AG04449 (cell line): Measurements from ENCODE around the gene AKAP6.

ENCODE experiments used
- CTCF ChIA-PET: fragments of 350-600 bp; formaldehyde crosslinking; extraction: SDS; loops from one replicate; lab custom pipeline; 2021; ENCODE audit warnings: antibody characterized with exemption; lab: Yijun Ruan, JAX
- POLR2A ChIA-PET: fragments of 400-600, 350-600 bp; formaldehyde crosslinking; extraction: SDS; loops from one replicate; lab custom pipeline; 2020; ENCODE audit warnings: antibody characterized with exemption, inconsistent platforms; lab: Yijun Ruan, JAX
- DNase-seq: peaks from one replicate; pipeline ENCODE4 v3.0.0-alpha.2; 2010; ENCODE audit warnings: low read depth, low spot score
- H3K4me3 ChIP-seq: 2 replicates; pipeline ENCODE4 v1.5.1; 2011; ENCODE audit warnings: low read depth, mild to moderate bottlenecking, control low read depth, low read length
- TF ChIP-seq, protein P1 (sequence below): IDR thresholded peaks from one replicate; pipeline ENCODE4 v1.5.1; 2011; ENCODE audit warnings: mild to moderate bottlenecking, moderate library complexity, low read length, control low read depth, inconsistent platforms; ENCODE audit not compliant: insufficient read depth; ENCODE audit errors: missing control alignments

AKAP6 gene

DNA sequence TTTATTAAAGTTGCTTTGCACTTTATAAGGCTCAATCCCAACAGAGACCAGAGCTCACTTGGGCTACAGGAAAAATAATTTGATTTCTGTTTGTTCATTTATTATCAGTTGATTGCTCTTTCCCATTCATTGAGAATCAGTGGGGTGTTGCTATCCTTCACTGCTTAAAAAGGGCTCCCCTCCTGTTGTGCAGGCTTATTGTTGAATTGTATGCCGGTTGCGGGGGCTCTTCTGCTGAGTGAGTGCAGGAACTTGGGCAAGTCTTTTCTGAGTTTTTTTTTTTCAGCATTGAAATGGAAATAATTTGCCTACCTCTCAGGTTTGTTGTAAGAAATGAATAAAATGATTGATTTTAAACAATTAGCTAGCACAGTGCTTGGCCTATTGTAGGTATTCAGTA, 32.6 kb downstream of the AKAP6 start:
- TF ChIP-seq, protein P1, sequence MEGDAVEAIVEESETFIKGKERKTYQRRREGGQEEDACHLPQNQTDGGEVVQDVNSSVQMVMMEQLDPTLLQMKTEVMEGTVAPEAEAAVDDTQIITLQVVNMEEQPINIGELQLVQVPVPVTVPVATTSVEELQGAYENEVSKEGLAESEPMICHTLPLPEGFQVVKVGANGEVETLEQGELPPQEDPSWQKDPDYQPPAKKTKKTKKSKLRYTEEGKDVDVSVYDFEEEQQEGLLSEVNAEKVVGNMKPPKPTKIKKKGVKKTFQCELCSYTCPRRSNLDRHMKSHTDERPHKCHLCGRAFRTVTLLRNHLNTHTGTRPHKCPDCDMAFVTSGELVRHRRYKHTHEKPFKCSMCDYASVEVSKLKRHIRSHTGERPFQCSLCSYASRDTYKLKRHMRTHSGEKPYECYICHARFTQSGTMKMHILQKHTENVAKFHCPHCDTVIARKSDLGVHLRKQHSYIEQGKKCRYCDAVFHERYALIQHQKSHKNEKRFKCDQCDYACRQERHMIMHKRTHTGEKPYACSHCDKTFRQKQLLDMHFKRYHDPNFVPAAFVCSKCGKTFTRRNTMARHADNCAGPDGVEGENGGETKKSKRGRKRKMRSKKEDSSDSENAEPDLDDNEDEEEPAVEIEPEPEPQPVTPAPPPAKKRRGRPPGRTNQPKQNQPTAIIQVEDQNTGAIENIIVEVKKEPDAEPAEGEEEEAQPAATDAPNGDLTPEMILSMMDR: no peak
- DNase-seq: no peak
- CTCF ChIA-PET: interaction anchor here (0.6 to 1.5 kb wide), 2 partner anchors 108 to 109 kb away, joined by 3 to 6 read pairs; no protein-coding TSS in a partner anchor
- H3K4me3 ChIP-seq: no peak overlapping the region
- POLR2A ChIA-PET: no interaction called here

DNA sequence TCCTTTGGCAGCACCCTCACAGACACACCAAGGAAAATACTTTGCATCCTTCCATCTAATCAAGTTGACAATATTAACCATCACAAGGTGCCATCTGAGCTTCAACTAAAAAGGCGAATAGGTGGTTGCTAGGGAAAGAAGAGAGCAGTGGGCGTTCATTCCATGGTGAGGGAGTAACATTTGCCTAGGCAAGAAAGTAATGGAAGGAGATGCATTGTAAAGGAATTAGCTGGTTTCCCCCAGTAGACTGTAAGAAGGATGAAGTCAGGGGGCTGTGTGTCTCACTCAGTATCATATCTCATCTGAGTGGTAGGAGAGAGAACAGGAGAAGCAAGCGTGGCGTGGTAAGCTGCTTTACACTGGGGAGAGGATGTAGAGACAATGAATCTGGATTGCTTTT, 34.7 kb downstream of the AKAP6 start:
- ChIA-PET CTCF (interaction anchor here (1.2 kb wide), 1 partner anchor 109 kb away, joined by 3 read pairs; no protein-coding TSS in a partner anchor), POLR2A (no interaction called here)
- TF ChIP-seq, protein P1: no peak
- no peak for DNase-seq
- no peak overlapping the region for H3K4me3 ChIP-seq

DNA sequence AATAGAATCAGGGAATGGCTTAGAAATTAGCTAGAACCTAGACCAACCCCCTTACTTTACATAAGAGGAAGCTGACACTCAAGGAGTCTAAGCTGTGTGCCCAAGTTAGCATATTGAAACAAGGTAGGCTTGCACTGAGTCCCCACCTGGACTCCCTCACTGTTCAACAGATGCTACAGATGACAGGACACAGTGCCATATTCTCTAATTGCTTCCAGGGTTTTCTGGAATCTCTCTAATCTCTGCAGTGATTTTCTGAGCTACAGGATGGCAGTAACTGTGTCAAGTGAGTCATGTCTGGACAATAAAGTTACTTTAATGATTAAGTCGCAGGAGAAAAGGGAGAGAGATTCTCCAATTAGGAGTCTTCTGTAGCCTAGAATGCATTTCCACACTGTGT, 35.8 kb downstream of the AKAP6 start:
- TF ChIP-seq, protein P1: no peak
- ChIA-PET POLR2A (no interaction called here), CTCF (interaction anchor here (0.8 to 1.6 kb wide), 2 partner anchors 110 to 1157 kb away, joined by 3 read pairs; partner anchors contain the start of gene HECTD1)
- no peak overlapping the region for H3K4me3 ChIP-seq
- DNase-seq: no peak

DNA sequence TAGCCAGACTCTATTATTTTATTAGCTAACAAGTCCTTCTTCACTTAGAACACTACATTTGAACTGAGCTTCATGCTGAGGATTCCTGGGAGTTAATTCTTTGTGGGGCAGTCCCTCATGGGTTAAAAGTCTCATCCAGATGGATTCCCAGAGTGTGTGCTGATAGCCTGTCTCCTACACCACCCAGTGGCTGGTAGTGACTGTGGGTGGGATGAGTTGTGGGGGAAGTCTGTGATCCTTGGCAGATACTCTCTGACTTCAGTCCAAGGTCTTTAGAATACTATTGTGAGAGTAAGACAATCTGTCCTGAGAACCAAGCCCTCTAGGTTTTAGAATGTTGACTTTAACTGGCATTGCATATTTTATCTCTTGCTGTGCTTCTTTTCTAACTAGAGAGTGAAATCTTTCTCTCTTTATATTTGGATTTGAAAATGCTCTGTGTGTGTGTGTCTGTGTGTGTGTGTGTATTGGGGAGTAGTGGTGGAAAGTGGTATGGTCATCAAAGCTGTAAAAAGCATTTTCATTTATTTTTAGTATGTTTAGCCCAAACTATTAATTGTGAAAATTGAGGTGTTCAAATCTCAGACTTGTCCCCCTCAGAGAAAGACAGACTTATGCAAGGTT, 37.3 kb downstream of the AKAP6 start:
- TF ChIP-seq, protein P1: peak; percentile 45
- no peak overlapping the region for H3K4me3 ChIP-seq
- DNase-seq: peak; percentile 28
- POLR2A ChIA-PET: no interaction called here
- CTCF ChIA-PET: interaction anchor here (0.8 to 2.2 kb wide), 5 partner anchors 10 to 1159 kb away, joined by 3 to 8 read pairs (median 3); partner anchors contain the start of gene HECTD1

DNA sequence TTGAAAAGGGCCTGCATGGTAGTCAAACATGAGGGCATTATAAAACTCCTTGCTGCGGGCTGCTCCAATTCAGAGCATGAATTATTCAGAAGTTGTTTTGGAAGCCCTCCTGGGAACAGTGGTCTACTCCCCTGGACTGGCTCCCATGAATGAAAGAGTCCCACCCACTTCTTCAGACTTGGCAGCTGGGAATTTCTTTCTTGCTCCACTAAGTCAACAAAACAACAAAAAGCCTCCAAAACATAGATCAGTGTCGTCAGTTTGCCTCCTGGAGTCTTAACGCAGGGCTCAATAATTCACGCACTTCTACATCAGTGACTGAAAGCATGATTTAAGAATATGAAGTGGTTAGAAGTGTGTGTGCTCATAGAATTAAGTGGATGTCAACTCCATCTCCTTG, 37.9 kb downstream of the AKAP6 start:
- TF ChIP-seq, protein P1: no peak
- no peak overlapping the region for H3K4me3 ChIP-seq
- ChIA-PET POLR2A (no interaction called here), CTCF (interaction anchor here (0.8 to 2.2 kb wide), 5 partner anchors 9 to 441 kb away, joined by 3 to 8 read pairs (median 3); no protein-coding TSS in a partner anchor)
- DNase-seq: no peak

DNA sequence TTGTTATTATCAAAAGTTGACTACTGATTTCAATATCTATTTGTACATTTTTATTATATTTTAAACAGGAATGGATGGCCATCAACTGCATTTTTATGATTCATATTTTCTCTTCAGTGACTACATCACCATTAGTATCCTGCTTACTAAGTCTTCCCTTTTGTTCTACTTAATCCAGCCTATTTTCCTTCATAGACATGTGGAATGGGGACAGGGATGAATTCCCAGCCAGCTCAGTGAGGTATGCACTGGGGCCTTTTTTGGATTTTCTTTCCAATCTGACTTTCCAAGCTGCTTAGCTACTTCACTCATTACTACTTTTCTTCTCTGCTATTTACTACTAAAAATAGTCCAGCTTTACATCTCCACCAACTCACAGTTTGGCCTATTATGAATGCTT, 38.4 kb downstream of the AKAP6 start:
- no peak overlapping the region for H3K4me3 ChIP-seq
- CTCF ChIA-PET: interaction anchor here (0.8 to 2.2 kb wide), 3 partner anchors 8 to 433 kb away, joined by 3 to 8 read pairs (median 6); no protein-coding TSS in a partner anchor
- POLR2A ChIA-PET: no interaction called here
- no peak for DNase-seq
- TF ChIP-seq, protein P1: no peak
